A673 (cell line): Measurements from ENCODE around the gene OR56B1.

Experiments used
- CTCF ChIP-seq: fragments of 300-800, 200-600 bp; sonication (generic); conservative IDR thresholded peaks from 2 replicates; pipeline ENCODE4 v1.5.1; 2017; ENCODE audit warnings: low read depth, mild to moderate bottlenecking, antibody characterized with exemption, low read length, moderate library complexity, mixed read lengths
- EZH2 ChIP-seq: fragments of 200-600 bp; sonication (generic); IDR thresholded peaks from 2 replicates; pipeline ENCODE4 v1.6.1; 2017; ENCODE audit warnings: borderline replicate concordance, low read depth, mild to moderate bottlenecking, mixed read lengths, antibody characterized with exemption, low read length; ENCODE audit not compliant: poor library complexity, severe bottlenecking

- TF ChIP-seq CTCF, result no peak
- no peak for TF ChIP-seq EZH2
These were observed 843 bp downstream of the OR56B1 start for GRCh38 chr11:5737091-5737490.
